Measurements from ENCODE around the gene CNR1.
"Not testable (repeated sequence)": the region's sequence is repeated elsewhere in the genome, so short reads cannot be mapped to it uniquely, and the experiment has no call there.

Gene CNR1

GRCh38 chr6:88165844-88166492 is at the start of gene CNR1:
Gene CNR1, minus strand, starts transcription at chr6:88166347. Its CDS starts 21,073 bp downstream, at chr6:88145274.
- DNase-seq (ENCODE audit: low read depth in 2 of 2), result no peak

DNA sequence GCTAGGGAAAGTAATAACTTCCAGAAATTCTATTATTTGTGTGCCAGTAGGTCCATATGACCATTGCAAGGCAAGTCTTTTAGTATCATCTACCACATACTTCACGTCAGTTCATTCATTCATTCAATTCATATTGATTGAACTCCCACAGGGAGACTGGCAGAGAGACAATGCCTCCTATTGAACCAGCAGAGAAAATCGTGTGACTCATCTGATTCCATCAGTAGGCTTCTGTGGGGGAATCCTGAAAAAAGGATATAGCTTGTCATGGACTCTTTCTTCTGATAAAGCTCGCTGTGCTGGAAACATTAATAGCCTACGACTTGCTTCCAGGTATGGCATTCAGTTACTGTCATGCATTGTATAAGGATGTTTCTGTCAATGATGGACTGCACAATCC is 45.3 kb upstream of the CNR1 start:
- DNase-seq (ENCODE audit: low read depth in 2 of 2), result no peak

DNA sequence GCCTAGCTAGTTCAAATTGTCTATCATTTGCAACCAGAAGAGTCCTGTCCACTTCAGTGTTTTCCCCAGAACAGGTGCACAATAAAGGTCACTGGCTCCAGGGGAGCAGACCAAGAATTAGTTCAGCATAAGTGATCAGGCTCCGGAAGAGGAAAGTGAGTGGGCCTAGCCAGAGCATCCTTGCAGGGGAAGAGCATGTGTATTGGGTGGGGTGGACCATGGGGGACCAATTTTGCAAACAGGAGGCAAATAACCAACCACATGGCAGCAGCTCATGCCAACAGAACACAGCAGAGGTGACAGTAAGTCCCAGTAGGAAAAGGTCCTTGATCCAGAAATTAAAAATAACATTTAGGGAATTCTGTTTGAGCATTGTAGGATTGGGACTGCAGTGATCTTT is 43.2 kb upstream of the CNR1 start:
- DNase-seq (ENCODE audit: low read depth in 2 of 2), result no peak

GRCh38 chr6:88208726-88209125 is 42.6 kb upstream of the CNR1 start:
- DNase-seq (ENCODE audit: low read depth in 2 of 2), result no peak

- DNase-seq (ENCODE audit: low read depth in 2 of 2), result not testable (repeated sequence)
Observed at GRCh38 chr6:88201734-88202133, 35.6 kb upstream of the CNR1 start.

DNA sequence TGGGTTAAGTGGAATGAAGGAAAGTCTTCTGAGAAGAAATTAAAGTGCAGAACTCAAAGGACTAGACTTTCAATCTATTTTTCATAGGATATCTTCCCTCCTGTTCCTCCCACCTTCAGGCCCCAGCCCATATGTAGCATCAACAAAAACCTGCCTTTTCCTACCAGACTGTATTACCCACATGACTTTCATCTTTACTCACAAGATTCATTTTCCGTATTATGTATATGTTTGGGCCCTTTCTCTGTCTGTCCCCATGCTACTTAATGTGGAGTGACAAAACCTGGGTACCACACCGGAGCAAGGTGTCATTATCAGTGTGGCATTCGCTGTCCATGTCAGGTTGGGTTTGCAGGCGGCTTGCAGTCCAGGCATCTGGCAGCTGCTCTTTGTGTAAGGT is 18.8 kb upstream of the CNR1 start:
- no peak for DNase-seq (ENCODE audit: low read depth in 2 of 2)

- no peak for DNase-seq (ENCODE audit: low read depth in 2 of 2)
Observed at GRCh38 chr6:88183471-88183870, 17.3 kb upstream of the CNR1 start.

DNA sequence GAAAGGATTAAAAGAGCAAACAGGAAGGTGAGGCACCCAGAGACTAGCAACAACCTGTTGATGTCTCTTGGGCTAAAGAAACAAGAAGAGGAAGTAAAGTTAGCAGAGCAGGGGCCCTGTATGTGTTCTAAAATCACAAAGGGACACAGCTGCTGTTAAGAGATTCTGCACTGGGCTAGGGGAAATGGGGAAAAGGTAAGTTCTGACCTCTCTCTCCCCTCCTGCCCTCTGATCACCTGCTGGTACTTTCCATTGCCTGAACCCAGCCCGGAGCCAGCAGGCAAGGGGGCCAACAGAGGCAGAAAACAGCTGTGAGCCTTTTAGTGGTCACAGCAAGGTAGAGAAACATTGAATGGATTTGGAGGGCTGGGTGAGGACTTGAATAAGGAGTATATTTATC is 13.5 kb upstream of the CNR1 start:
- no peak for DNase-seq (ENCODE audit: low read depth in 2 of 2)

GRCh38 chr6:88177961-88178464 is 11.9 kb upstream of the CNR1 start:
- no peak for DNase-seq (ENCODE audit: low read depth in 2 of 2)

GRCh38 chr6:88174906-88175305 is 8.8 kb upstream of the CNR1 start:
- DNase-seq (ENCODE audit: low read depth in 2 of 2), result no peak

- DNase-seq (ENCODE audit: low read depth in 2 of 2), result no peak
Observed at GRCh38 chr6:88171312-88171711, 5.2 kb upstream of the CNR1 start.

DNA sequence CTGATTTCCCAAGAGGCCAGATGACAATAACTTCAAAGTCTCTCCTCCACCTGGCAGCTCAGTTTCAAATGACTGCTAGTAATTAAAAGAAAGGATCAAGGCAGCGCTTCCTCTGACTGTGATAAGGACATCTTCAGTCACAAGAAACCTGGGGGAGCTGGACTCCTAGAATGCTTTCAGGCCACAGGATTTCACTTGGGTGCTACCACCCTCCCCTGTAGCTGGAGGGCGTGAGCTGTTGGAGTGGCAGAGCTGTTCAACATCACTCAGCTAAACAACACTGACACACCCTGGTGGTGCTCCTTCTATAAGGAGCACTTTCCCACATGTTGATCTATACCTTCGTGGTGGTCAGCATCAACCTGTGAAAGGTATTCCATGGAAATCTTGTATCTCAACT is 2.2 kb upstream of the CNR1 start:
- DNase-seq (ENCODE audit: low read depth in 2 of 2), result no peak

DNA sequence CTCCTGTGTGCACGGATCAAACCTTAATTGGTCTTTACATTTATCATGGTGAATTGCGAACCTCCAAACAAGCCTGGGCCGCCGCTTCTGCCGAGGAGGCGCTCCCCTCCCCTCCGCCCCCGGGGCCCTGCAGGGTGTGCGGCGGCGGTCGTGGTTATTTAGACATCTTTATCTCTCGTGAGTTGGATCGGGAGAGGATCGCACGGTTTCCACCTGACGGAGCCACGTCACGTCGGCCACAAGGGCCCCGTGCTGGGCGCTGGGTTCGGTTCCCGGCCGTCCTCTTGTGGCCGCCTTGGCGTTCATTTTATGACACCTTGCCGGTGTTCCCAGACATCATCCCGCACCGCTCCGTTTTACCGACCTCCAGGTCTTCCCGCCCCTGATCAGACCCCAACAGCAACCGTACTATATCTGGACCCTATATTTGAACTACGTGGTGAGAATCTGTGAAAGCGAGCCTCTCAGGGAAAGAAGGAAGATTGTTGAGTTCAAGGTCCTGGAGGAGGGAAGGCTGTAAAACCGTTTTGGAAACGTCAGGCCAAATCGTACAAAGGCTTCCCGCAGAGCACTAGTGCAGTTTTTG is 1.3 kb upstream of the CNR1 start:
- DNase-seq (ENCODE audit: low read depth in 2 of 2), result no peak

DNA sequence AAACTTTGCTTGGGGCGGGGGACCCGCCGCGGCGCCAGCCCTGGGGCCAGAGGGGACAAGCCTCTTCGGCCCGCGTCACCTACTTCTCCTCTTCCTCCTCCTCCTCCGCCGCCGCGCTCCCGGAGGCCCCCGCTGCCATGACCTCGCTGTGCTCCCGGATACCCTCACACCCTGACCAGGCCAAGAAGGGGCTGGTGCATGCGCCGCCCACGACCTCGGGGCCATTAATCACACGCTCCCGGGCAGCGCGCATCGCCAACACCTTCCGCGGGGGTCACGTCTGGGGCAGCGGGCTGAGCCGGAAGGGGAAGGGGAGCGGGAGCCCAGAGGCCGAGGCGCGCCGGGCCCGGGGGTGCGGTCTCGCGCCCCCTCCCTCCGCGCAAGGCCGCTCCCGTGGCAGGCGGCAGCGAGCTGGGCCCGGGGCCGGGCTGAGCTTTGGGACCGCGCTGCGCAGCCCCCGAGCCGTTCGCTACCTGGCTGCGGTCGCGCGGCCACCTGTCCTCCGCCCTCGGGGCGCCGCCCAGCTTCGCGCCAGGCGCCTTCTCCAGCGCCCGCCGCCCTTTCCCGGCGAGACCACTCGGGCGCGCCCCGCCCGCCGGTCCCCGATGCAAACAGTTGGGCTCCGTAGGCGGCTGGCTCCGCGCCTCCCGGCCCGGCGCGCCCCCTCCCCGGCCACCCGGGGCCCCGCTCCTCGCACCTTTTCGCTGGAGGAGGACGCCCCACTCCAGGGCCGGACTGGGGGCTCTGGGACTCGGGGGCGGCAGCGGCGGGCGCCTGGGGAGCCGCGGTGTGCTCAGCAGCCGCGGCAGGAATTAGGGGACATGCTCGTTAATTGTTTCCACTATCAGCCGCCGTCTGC is 575 bp upstream of the CNR1 start:
- no peak for DNase-seq (ENCODE audit: low read depth in 2 of 2)

DNA sequence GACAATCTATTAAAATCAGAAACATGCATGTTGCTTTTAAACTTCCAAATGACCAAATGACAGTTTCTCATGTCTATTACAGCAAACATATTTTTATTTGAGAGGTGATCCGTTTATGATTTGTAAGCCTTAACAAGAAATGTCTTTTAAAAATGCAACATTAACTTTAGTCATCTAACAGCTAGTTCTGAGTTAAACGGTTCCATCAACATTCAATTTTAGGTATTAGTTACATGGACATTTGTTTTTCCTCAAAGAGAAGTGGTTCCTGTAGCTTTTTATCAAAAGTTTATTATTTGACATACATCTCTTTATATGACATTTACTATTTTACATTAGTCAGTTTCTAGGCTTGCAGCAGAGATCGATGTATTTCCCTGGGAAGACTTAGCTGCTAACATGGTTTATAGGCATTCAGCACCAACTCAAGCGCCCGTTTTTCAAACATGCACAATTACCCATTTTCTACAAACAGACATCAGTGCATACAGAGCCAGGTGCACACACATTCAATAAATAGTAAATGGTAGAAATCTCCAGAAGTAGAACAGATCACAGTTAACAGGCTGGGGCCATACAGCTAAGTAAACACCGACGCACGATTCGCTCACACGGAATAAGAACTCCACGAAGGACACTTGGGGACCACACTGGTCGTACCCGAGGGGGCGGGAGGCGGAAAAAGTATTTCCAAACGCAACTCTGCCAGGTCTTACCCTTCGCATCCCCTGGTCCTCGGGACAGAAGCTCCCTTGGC is 882 bp downstream of the CNR1 start:
- no peak for DNase-seq (ENCODE audit: low read depth in 2 of 2)

DNA sequence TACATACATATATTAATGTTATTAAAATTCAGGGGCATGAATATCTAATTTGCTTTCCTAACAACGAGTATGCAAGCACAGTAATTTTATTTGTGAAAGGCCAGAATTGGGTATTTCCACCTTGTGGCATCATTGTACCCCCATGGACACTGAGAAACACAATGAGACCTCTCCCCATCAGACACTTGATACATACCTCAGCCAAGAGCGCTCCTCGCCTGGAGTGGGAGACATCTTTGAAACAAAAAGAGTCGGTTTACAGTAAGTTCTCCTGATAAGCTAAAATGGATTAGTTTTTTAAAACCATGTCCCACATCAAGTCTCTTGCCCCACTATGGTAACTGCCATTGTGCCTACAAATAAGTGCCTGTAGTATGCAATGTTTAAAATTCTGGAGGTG is 2.1 kb downstream of the CNR1 start:
- DNase-seq (ENCODE audit: low read depth in 2 of 2), result no peak

DNA sequence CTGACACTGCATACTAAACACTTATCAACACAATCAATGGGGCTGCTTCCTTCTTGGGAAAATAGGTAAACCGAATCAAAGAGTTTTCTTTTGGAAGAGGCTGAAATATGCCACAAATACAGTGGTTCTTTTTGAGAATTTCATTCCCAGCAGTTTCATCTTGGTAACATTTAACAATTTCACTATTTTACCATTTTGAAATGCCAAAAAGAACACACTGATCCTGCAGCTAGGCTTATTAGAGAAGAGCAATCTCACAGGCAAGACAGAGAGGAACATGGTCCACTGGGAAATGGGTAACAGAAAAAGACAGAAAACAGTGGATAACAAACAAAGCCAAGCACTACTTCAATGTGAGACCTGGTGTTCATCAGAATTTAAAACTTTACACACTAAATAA is 2.5 kb downstream of the CNR1 start:
- no peak for DNase-seq (ENCODE audit: low read depth in 2 of 2)

- DNase-seq (ENCODE audit: low read depth in 2 of 2), result no peak
Observed at GRCh38 chr6:88161940-88162339, 4.2 kb downstream of the CNR1 start.

- DNase-seq (ENCODE audit: low read depth in 2 of 2), result no peak
Observed at GRCh38 chr6:88157106-88157505, 9.0 kb downstream of the CNR1 start.

DNA sequence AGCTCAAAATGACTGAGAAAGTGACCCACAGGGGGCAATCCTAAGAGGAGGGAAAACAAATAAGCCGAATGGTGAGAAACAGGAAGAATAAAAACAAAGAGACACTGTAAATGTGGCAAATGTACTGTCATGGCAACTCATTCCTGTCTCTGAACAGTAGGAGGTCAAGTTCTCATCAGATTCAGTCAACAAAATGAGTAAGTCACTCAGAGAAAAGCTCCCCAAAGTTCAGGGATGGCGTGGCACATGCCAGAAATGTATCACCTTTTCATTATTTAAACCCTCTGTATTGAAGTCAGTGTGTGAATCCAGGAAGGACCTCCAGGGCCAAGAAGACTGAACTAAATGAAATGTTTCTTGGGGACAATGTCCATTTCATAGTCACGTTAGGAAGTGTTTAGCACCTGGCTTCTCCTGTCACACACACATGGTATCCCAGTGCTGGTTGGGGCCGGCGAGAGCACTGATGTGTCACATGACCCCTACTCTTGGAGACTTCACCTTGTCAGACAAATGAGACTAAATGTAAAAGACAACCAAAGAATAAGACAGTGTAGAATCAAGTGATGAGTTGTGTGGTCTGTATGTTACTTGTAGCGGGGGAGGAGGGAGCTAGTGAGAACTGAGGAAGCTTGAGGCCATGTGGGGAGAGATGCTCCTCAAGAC is 20.7 kb downstream of the CNR1 start:
- no peak for DNase-seq (ENCODE audit: low read depth in 2 of 2)

GRCh38 chr6:88144637-88145297 is 21.4 kb downstream of the CNR1 start:
- DNase-seq (ENCODE audit: low read depth in 2 of 2), result no peak
